Thoracic aorta (tissue), 2 donors: ENCODE results near the gene SCG5. TPM values are rescaled to one million over a fixed set of nuclear protein-coding genes. Genes with fewer than 3 reads are reported as not detected.
A peak's percentile ranks its signal among the peaks of the same experiment; 100 is the strongest.

Experiments
- ATAC-seq: fragments of 150-250 bp; one replicate; pipeline ENCODE4 v1.8.0; 2017; ENCODE audit warnings: low read depth; ENCODE audit not compliant: insufficient number of reproducible peaks, low FRiP score
- DNase-seq: peaks from one replicate; pipeline ENCODE4 v3.0.0-alpha.2; 2020; ENCODE audit warnings: low spot score
- H3K27ac ChIP-seq, 2 donors: fragments of 200-600 bp; sonication (generic); 1 replicate in 1 of 2; 2 replicates in 1 of 2; pipeline ENCODE4 v1.5.1; 2016; ENCODE audit warnings: mild to moderate bottlenecking in 2 of 2, moderate library complexity in 2 of 2
- H3K27me3 ChIP-seq: fragments of 200-600 bp; sonication (generic); replicated peaks from 2 replicates; pipeline ENCODE4 v1.6.0; 2016; ENCODE audit warnings: mild to moderate bottlenecking; ENCODE audit not compliant: insufficient read depth
- H3K36me3 ChIP-seq: fragments of 200-600 bp; sonication (generic); one replicate; pipeline ENCODE4 v1.5.1; 2016
- H3K4me1 ChIP-seq, 2 donors: fragments of 200-600 bp; sonication (generic); 1 replicate in 1 of 2; 2 replicates in 1 of 2; pipeline versions ENCODE4 v1.5.1 to v1.6.0; 2016; ENCODE audit warnings: low read depth in 2 of 2, mild to moderate bottlenecking in 1 of 2; ENCODE audit not compliant: control insufficient read depth in 1 of 2
- H3K4me3 ChIP-seq: fragments of 200-600 bp; sonication (generic); 2 replicates; pipeline ENCODE4 v1.5.1; 2016; ENCODE audit warnings: mild to moderate bottlenecking
- H3K9me3 ChIP-seq: fragments of 200-600 bp; sonication (generic); 2 replicates; pipeline ENCODE4 v1.5.1; 2016
- CTCF ChIP-seq: fragments of 200-600 bp; sonication (generic); IDR thresholded peaks from one replicate; pipeline ENCODE4 v1.5.1; 2019; ENCODE audit warnings: antibody characterized with exemption
- total RNA-seq, 2 donors: library from RNA; depleted of rRNA; stranded (reverse); fragments of >200 nt; gene quantifications; one replicate each; pipeline versions ENCODE4 v1.1.0 to v1.2.3, GENCODE V29; 2016

Gene SCG5
- total RNA-seq, 2 donors from 2014 or later = 2.4 to 3.3 TPM

GRCh38 chr15:32682569-32682968, 41.1 kb downstream of the SCG5 start:
- DNase-seq (no peak), ATAC-seq (peak; percentile 39)
- Histone ChIP-seq H3K4me1 (peaks cover 0 to 17% of the 10 kb centered on the region in 2 donors), H3K36me3 (no peaks in the 10 kb centered on the region), H3K27ac (no peak overlapping the region), H3K9me3 (no peaks in the 10 kb centered on the region), H3K27me3 (no peaks in the 10 kb centered on the region), H3K4me3 (no peak overlapping the region)
- no peak for TF ChIP-seq CTCF

- Histone ChIP-seq H3K4me3 (no peak overlapping the region), H3K4me1 (peaks cover 0 to 17% of the 10 kb centered on the region in 2 donors), H3K27me3 (no peaks in the 10 kb centered on the region), H3K36me3 (no peaks in the 10 kb centered on the region), H3K9me3 (no peaks in the 10 kb centered on the region), H3K27ac (no peak overlapping the region)
- TF ChIP-seq CTCF = no peak
- no peak for DNase-seq
- ATAC-seq = no peak
Measured at GRCh38 chr15:32682977-32683630, 41.6 kb downstream of the SCG5 start.

GRCh38 chr15:32683906-32684584, 42.5 kb downstream of the SCG5 start:
- Histone ChIP-seq H3K27me3 (no peaks in the 10 kb centered on the region), H3K27ac (no peak overlapping the region), H3K4me1 (peaks cover 0 to 17% of the 10 kb centered on the region in 2 donors), H3K4me3 (no peak overlapping the region), H3K9me3 (no peaks in the 10 kb centered on the region), H3K36me3 (no peaks in the 10 kb centered on the region)
- no peak for ATAC-seq
- no peak for DNase-seq
- no peak for TF ChIP-seq CTCF

- Histone ChIP-seq H3K27ac (no peak overlapping the region), H3K36me3 (no peaks in the 10 kb centered on the region), H3K4me1 (peaks cover 0 to 17% of the 10 kb centered on the region in 2 donors), H3K9me3 (no peaks in the 10 kb centered on the region), H3K4me3 (no peak overlapping the region), H3K27me3 (no peaks in the 10 kb centered on the region)
- DNase-seq (no peak), ATAC-seq (no peak)
- TF ChIP-seq CTCF = no peak
Measured at GRCh38 chr15:32685576-32685975, 44.1 kb downstream of the SCG5 start.

GRCh38 chr15:32687556-32687955, 46.0 kb downstream of the SCG5 start:
- no peaks in the 10 kb centered on the region for H3K27me3 ChIP-seq
- H3K27ac ChIP-seq = no peak overlapping the region
- TF ChIP-seq CTCF = no peak
- DNase-seq (no peak), ATAC-seq (no peak)
- no peaks in the 10 kb centered on the region for H3K36me3 ChIP-seq
- H3K4me1 ChIP-seq = peaks cover 0 to 10% of the 10 kb centered on the region in 2 donors
- H3K9me3 ChIP-seq = no peaks in the 10 kb centered on the region
- H3K4me3 ChIP-seq = no peak overlapping the region
